ENCODE results near the gene GGT6. TPM values are rescaled to one million over a fixed set of nuclear protein-coding genes. Genes with fewer than 3 reads are reported as not detected.
A peak's percentile ranks its signal among the peaks of the same experiment; 100 is the strongest.

The GGT6 gene
- total RNA-seq, 1 donor from 2014 or later, result not detected

GRCh38 chr17:4572131-4572530 lies 11.8 kb upstream of the GGT6 start:
- H3K27ac Mint-ChIP-seq (ENCODE audit: unreplicated experiment), result no peak overlapping the region
- no peak overlapping the region for H3K4me3 Mint-ChIP-seq (ENCODE audit: unreplicated experiment)
- peaks cover 13% of the 10 kb centered on the region for H3K4me1 Mint-ChIP-seq (ENCODE audit: unreplicated experiment)
- no peaks in the 10 kb centered on the region for H3K9me3 Mint-ChIP-seq (ENCODE audit: unreplicated experiment)
- DNase-seq (ENCODE audit: low spot score), result no peak
- H3K27me3 Mint-ChIP-seq (ENCODE audit: unreplicated experiment), result peaks cover 4% of the 10 kb centered on the region
- no peaks in the 10 kb centered on the region for H3K36me3 Mint-ChIP-seq (ENCODE audit: low read depth, unreplicated experiment)
- TF ChIP-seq, protein P1, sequence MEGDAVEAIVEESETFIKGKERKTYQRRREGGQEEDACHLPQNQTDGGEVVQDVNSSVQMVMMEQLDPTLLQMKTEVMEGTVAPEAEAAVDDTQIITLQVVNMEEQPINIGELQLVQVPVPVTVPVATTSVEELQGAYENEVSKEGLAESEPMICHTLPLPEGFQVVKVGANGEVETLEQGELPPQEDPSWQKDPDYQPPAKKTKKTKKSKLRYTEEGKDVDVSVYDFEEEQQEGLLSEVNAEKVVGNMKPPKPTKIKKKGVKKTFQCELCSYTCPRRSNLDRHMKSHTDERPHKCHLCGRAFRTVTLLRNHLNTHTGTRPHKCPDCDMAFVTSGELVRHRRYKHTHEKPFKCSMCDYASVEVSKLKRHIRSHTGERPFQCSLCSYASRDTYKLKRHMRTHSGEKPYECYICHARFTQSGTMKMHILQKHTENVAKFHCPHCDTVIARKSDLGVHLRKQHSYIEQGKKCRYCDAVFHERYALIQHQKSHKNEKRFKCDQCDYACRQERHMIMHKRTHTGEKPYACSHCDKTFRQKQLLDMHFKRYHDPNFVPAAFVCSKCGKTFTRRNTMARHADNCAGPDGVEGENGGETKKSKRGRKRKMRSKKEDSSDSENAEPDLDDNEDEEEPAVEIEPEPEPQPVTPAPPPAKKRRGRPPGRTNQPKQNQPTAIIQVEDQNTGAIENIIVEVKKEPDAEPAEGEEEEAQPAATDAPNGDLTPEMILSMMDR (IDR thresholded peaks at IDR 0.05; ENCODE audit: unreplicated experiment), result no peak

DNA sequence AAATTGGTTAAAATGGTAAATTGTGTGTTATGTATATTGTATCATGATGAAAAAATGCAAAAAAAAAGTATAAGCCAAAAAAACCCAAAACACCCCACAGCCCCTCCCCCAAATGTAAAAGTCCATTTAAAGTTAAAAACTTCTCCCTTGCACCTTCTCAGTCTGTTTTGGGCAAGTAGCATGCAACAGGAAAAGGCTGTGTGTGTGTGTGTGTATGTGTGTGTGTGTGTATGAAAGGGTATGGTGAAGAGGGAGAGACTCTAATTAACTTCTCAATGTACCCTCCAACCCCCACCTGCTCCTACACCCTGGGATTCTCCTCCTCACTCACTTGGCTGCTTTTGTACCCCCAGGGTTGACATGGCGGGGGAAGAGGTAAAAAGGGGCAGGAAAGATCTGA lies 9.2 kb upstream of the GGT6 start:
- H3K9me3 Mint-ChIP-seq (ENCODE audit: unreplicated experiment), result no peaks in the 10 kb centered on the region
- no peaks in the 10 kb centered on the region for H3K36me3 Mint-ChIP-seq (ENCODE audit: low read depth, unreplicated experiment)
- TF ChIP-seq, protein P1 (IDR thresholded peaks at IDR 0.05; ENCODE audit: unreplicated experiment), result no peak
- DNase-seq (ENCODE audit: low spot score), result no peak
- peaks cover 4% of the 10 kb centered on the region for H3K27me3 Mint-ChIP-seq (ENCODE audit: unreplicated experiment)
- peaks cover 13% of the 10 kb centered on the region for H3K4me1 Mint-ChIP-seq (ENCODE audit: unreplicated experiment)
- H3K4me3 Mint-ChIP-seq (ENCODE audit: unreplicated experiment), result no peak overlapping the region
- no peak overlapping the region for H3K27ac Mint-ChIP-seq (ENCODE audit: unreplicated experiment)

DNA sequence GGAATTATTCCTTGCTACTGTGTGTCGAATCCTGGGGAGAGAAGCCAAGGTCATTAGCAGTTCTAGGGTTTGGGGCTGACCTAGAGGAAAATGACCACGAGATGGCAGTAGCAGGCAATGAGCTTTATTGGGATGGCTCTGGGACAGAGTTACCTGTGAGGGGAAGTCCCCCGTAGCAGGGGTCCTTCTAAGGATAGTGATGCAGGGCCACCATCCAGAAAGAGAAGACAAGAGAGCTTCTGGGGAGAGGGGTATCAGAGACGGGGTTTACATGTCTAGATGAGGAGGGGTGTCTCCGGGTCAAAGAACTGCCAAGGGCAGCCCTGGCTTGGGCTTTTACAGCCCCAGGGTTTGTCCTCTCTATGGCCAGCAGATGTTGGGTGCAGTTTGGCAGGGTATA lies 6.4 kb upstream of the GGT6 start:
- peaks cover 6% of the 10 kb centered on the region for H3K27me3 Mint-ChIP-seq (ENCODE audit: unreplicated experiment)
- H3K4me3 Mint-ChIP-seq (ENCODE audit: unreplicated experiment), result no peak overlapping the region
- peaks cover 13% of the 10 kb centered on the region for H3K4me1 Mint-ChIP-seq (ENCODE audit: unreplicated experiment)
- H3K9me3 Mint-ChIP-seq (ENCODE audit: unreplicated experiment), result no peaks in the 10 kb centered on the region
- peak; percentile 70 for DNase-seq (ENCODE audit: low spot score)
- no peaks in the 10 kb centered on the region for H3K36me3 Mint-ChIP-seq (ENCODE audit: low read depth, unreplicated experiment)
- TF ChIP-seq, protein P1 (IDR thresholded peaks at IDR 0.05; ENCODE audit: unreplicated experiment), result peak; percentile 70
- H3K27ac Mint-ChIP-seq (ENCODE audit: unreplicated experiment), result no peak overlapping the region

DNA sequence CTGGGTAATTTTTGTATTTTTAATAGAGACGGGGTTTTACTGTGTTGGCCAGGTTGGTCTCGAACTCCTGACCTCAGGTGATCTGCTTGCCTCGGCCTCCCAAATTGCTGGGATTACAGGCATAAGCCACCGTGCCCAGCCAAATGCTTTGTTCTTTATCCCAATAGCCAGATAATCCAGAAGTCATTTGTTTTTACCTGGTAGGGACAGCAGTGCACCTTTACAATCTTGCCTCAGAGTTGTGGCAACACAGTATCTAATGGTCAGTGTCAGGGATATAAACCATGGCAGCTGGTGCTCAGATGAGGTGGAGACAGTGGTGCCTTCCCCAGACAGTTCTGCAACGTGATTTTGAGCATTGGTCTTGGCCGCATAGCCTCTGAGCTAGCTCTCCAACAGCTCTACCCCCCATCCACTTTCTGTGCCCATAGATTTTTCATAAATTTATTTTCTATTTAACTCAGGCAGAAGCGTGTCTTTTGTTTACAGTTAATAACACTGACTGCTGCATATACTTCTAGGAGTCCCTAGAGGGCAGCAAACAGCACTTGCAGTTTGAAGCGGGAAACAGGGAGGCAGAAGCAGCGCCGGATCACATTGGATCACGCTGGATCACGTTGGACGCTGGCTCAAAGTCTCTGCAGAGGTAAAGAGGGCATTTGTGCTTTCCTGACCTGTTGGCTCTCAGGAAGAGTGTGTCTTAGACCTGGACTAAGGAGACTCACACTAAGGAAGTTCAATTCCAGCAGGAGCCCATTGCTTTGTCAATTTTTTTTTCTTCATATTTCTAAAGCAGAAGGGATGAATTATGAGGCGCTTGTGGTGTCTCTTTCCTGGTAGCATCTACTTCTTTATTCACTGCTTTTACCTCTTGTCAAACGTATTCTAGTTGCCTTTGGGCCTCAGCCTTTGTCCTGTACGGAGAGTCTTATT lies 5.1 kb upstream of the GGT6 start:
- peak; percentile 59 for DNase-seq (ENCODE audit: low spot score)

More for the DNA sequence above, 5.1 kb upstream of the GGT6 start:
- H3K4me1 Mint-ChIP-seq (ENCODE audit: unreplicated experiment), result peaks cover 13% of the 10 kb centered on the region
- H3K36me3 Mint-ChIP-seq (ENCODE audit: low read depth, unreplicated experiment), result no peaks in the 10 kb centered on the region
- H3K27ac Mint-ChIP-seq (ENCODE audit: unreplicated experiment), result no peak overlapping the region
- H3K27me3 Mint-ChIP-seq (ENCODE audit: unreplicated experiment), result peaks cover 6% of the 10 kb centered on the region
- TF ChIP-seq, protein P1 (IDR thresholded peaks at IDR 0.05; ENCODE audit: unreplicated experiment), result peak; percentile 38
- no peak overlapping the region for H3K4me3 Mint-ChIP-seq (ENCODE audit: unreplicated experiment)
- no peaks in the 10 kb centered on the region for H3K9me3 Mint-ChIP-seq (ENCODE audit: unreplicated experiment)
